Activated CD8-positive, alpha-beta memory T cell treated with anti-CD3 and anti-CD28 coated beads for 36 hours (primary cell): Measurements from ENCODE around the gene CLPSL2. TPM values are rescaled to one million over a fixed set of nuclear protein-coding genes. Genes with fewer than 3 reads are reported as not detected.
"Not testable (repeated sequence)": the region's sequence is repeated elsewhere in the genome, so short reads cannot be mapped to it uniquely, and the experiment has no call there.

Experiments used
- CTCF ChIA-PET: fragments of 350-600 bp; sonication (Branson Sonifier 250); formaldehyde crosslinking; loops from one replicate; lab custom pipeline; 2021; ENCODE audit warnings: antibody characterized with exemption; lab: Charles Lee
- POLR2A ChIA-PET: fragments of 350-600 bp; sonication (Branson Sonifier 250); formaldehyde crosslinking; loops from one replicate; lab custom pipeline; 2021; ENCODE audit warnings: antibody characterized with exemption; lab: Charles Lee
- total RNA-seq, 2 experiments: library from RNA; stranded (reverse); gene quantifications; one replicate each; pipeline ENCODE4 v1.2.3, GENCODE V29; 2021

Gene CLPSL2
- not detected for total RNA-seq

- POLR2A ChIA-PET, result no interaction called here
- CTCF ChIA-PET, result no interaction called here
Measured at GRCh38 chr6:35776364-35777215, at the start of gene CLPSL2. Gene CLPSL2, plus strand, starts transcription at chr6:35776598. Its CDS starts 21 bp downstream, at chr6:35776619.

DNA sequence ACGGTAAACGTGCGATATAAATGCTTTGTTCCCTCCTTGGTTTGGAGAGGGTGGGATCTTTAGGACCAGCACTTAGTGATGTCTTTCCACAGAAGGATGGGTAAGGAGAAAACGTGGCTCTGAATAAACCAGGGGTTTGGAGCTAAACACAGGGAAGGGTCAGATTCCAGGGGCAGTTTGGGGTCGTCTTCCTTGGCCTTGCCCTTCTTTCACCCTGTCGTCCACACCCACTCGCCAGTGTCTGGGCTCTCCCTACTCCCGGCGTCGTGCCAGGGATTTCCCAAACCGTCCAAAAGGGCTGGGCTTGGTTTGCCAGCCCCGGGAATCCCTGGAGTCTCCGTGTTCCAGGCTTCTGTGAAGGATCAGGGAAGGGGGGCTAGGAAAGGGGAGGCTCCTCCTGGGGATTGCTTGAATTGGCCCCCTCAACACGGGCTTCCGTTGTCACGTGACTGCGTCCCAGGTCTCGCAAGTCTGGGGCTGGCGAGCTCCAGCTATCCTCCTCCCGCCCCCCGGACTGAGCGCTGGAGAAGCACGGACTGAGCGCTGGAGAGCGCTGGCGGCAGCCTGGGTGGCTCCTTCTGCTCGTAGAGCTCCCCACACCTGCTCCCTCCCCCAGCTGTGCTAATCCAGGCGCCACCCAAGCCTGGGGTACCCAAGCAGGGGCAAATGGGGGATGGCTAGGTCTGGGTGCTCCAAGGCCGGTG, 49.0 kb upstream of the CLPSL2 start:
- POLR2A ChIA-PET, result interaction anchor here (1.5 to 2.1 kb wide), 3 partner anchors 9 to 126 kb away, joined by 5 to 9 read pairs (median 7); no protein-coding TSS in a partner anchor
- CTCF ChIA-PET, result interaction anchor here (1.4 to 2.1 kb wide), 4 partner anchors 10 to 17 kb away, joined by 4 to 9 read pairs (median 8); partner anchors contain the start of gene ARMC12

GRCh38 chr6:35727935-35728682, 48.3 kb upstream of the CLPSL2 start:
- ChIA-PET POLR2A (interaction anchor here (0.7 to 2.1 kb wide), 4 partner anchors 10 to 126 kb away, joined by 3 to 9 read pairs (median 6); no protein-coding TSS in a partner anchor), CTCF (interaction anchor here (1.2 to 2.1 kb wide), 4 partner anchors 9 to 64 kb away, joined by 3 to 9 read pairs (median 8); partner anchors contain the start of gene ARMC12)

DNA sequence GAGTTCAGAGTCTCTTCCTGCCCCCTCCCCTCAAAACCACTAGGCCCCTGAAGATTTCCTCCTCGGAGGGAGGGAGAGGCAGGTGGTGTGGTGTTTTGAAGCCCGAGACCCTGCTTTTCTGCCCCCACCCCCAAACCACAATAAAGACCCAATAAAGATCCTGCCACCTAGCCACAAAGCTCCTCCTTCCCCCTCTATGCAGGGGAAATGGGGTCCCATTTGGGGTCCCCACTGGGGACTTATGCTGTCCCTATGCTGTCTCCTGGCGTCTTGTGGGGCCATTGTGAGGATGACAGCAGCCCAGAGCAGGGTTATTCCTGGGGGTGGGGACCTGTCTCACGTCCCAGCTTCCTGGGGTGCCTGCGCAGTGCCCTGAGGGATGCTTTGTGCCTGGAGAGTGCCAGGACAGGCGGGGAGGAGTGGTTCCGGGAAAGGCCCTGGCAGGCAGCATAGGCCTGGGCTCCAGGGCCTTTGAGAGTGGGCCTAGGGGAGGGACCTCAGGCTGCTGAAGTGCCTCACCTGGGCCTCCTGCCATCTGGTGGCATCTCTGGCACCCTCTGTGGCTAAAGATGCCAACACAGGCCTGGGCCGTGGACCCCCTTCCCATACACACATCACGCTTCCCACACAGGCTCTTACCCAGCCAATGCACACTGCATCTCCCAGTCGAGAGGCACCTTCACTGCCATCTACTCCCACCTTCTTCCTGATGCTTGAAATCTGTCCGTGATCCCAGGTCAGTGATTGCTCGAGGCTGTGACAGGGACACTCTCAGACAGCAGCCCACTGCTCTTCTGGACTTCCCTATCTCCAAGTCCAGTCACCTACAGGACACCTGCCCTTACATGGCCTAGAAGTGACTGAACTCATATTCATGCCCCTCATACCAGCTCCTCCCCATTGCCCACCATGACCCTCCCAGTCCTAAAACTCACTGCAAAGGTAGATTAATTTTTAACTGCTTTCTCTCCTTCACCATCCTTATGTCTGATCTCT, 47.4 kb upstream of the CLPSL2 start:
- CTCF ChIA-PET, result interaction anchor here (1.2 to 2.1 kb wide), 4 partner anchors 8 to 65 kb away, joined by 3 to 9 read pairs (median 8); partner anchors contain the start of gene ARMC12
- POLR2A ChIA-PET, result interaction anchor here (0.7 to 1.6 kb wide), 3 partner anchors 18 to 127 kb away, joined by 3 to 9 read pairs (median 5); no protein-coding TSS in a partner anchor

DNA sequence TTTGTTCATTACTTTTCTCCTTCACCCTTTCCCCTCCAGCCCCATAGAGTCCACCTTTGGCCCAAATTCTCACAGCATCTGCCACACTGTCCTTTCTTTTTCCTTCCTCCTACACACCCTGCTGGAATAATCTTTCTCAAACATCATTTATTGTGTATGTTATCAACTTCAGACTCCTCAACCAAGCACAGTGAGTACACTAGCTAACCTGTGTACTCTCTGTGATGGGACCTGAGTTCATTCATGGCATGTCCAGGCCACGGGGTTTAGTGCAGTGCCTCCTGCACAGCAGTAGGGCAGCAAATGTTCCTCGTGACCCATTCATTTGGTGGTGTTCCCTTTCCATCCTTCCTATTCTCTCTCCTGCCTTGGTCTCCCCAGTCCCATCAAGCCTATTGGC, 46.7 kb upstream of the CLPSL2 start:
- ChIA-PET CTCF (interaction anchor here (1.4 kb wide), 1 partner anchor 13 kb away, joined by 3 read pairs; no protein-coding TSS in a partner anchor), POLR2A (no interaction called here)

GRCh38 chr6:35730745-35731413, 45.5 kb upstream of the CLPSL2 start:
- ChIA-PET POLR2A (interaction anchor here (0.7 kb wide), 1 partner anchor 61 kb away, joined by 5 read pairs; no protein-coding TSS in a partner anchor), CTCF (interaction anchor here (1.1 to 1.4 kb wide), 2 partner anchors 14 to 43 kb away, joined by 3 read pairs; partner anchors contain the start of gene FKBP5)

- ChIA-PET CTCF (interaction anchor here (1.1 to 1.4 kb wide), 4 partner anchors 15 to 44 kb away, joined by 3 to 4 read pairs (median 4); partner anchors contain the start of gene FKBP5), POLR2A (interaction anchor here (1.2 to 1.4 kb wide), 2 partner anchors 13 to 45 kb away, joined by 3 to 6 read pairs; no protein-coding TSS in a partner anchor)
Measured at GRCh38 chr6:35731414-35731735, 45.0 kb upstream of the CLPSL2 start.

DNA sequence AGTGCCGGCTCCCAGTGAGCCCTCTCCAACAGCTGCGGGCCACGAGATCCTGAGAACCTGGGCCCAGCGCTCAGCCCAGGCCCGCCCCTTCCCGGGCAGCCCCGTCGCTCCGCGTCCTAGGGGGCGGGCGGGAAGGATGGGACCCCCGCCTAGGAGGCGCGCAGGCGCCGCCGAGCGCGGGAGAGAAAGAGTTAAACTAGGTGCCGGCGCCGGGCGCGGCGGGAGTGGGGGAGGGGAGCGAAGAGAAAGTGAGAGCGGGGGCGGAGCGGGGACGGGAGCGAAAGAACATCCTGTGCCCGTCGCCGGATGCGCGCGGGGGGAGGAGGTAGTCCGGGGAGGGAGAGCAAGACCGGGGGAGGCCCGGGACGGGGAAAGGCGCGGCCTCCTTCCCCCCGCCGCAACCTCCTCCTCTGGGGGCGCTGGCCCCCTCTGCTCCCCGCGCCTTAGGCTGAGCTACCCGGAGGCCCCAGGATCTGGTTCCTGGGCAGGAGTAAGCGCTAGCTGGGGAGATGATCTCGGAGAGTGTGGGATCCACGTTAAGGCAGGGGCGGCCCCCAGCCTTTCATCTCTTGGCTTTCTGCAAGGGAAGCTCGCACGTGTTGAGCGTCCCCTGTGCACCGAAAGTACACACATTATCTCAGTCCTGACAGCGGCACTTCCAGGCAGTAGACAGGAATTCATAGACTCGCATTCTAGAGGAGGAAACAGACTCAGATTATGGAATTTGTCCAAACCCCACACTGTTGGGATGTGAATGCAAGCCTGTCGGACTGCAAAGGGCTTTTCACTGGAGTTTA, 44.5 kb upstream of the CLPSL2 start:
- ChIA-PET CTCF (interaction anchor here (0.6 to 1.4 kb wide), 5 partner anchors 21 to 209 kb away, joined by 3 to 4 read pairs (median 3); partner anchors contain the start of gene FKBP5), POLR2A (interaction anchor here (0.5 to 1.4 kb wide), 5 partner anchors 14 to 296 kb away, joined by 3 to 6 read pairs (median 3); no protein-coding TSS in a partner anchor)

DNA sequence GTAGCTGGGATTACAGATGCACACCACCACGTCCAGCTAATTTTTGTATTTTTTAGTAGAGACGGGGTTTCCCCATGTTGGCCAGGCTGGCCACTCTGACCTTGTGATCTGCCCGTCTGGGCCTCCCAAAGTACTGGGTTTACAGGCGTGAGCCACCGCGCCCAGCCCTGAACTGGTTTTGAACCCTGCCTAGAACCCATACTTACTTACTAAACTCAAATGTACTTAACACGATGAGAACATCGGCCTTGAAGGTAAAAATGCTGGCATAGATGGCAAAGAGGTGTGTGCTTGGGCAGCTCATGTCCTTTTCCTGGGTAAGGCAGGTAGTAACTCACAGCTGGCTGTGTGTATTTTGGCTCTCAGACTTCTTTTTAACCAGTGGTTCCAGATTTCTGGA, 42.8 kb upstream of the CLPSL2 start:
- ChIA-PET POLR2A (no interaction called here), CTCF (interaction anchor here (0.9 to 4.4 kb wide), 6 partner anchors 80 to 152 kb away, joined by 3 to 44 read pairs (median 4); no protein-coding TSS in a partner anchor)

DNA sequence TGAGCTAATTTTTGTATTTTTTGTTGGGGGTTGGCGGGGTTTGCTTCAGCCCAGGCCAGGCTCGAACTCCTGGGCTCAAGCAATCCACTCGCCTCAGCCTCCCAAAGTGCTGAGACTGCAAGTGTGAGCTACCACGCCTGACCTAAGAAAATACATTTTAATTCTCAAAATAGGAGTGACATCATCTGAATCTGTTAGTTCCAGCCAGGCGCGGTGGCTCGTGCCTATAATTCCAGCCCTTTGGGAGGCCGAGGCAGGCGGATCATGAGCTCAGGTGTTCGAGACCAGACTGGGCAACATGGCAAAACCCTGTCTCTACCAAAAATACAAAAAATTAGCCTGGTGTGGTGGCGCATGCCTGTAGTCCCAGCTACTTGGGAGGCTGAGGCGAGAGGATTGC, 42.1 kb upstream of the CLPSL2 start:
- CTCF ChIA-PET, result interaction anchor here (0.9 to 4.4 kb wide), 3 partner anchors 133 to 152 kb away, joined by 3 to 44 read pairs (median 4); no protein-coding TSS in a partner anchor
- POLR2A ChIA-PET, result not testable (repeated sequence)

DNA sequence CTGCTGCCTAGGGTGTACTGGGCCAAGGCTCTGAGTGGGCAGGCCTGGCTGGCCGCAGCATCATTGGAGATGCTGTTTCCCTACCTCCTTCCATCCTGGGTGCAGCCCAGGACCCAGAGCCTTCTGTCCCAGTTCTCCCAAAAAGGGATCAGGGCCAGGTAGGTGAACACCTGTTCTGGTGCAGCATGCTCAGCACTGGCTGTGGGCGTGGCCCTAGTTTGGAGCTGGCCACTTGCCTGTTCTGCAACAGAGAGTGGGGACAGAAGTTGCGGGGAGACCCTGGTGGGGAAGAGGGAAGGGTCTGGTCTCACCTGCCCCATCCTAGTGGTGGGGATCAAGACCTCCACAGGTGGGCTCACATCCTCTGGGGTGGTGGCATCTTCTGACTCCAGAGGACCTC, 40.9 kb upstream of the CLPSL2 start:
- ChIA-PET POLR2A (no interaction called here), CTCF (interaction anchor here (0.8 to 4.4 kb wide), 16 partner anchors 11 to 214 kb away, joined by 3 to 96 read pairs (median 12); no protein-coding TSS in a partner anchor)

DNA sequence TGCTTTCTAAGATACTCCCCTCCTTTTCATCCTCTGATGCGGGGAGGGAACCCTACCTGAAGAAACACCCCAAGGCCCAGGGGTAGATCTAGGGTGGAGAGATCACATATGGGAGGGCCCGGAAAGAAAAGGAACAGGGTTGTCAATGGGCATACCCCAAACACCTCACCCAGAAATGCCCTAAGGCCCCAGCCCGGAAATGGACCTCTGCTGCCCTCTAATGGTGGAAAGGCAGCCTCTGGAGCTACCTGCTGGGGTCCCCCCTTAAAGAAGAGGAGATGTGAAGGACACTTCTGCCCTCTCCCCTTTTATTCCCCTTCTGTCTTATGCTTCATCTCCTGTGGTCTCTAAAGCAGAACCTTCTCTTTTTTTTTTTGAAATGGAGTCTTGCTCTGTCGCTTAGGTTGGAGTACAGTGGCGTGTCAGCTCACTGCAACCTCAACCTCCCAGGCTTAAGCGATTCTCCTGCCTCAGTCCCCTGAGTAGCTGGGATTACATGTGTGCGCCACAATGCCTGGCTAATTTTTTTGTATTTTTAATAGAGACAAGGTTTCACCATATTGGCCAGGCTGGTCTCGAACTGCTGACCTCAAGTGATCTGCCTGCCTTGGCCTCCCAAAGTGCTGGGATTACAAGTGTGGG, 40.0 kb upstream of the CLPSL2 start:
- CTCF ChIA-PET, result interaction anchor here (0.7 to 4.4 kb wide), 42 partner anchors 8 to 440 kb away, joined by 3 to 96 read pairs (median 5); partner anchors contain the start of gene FKBP5
- POLR2A ChIA-PET, result no interaction called here

DNA sequence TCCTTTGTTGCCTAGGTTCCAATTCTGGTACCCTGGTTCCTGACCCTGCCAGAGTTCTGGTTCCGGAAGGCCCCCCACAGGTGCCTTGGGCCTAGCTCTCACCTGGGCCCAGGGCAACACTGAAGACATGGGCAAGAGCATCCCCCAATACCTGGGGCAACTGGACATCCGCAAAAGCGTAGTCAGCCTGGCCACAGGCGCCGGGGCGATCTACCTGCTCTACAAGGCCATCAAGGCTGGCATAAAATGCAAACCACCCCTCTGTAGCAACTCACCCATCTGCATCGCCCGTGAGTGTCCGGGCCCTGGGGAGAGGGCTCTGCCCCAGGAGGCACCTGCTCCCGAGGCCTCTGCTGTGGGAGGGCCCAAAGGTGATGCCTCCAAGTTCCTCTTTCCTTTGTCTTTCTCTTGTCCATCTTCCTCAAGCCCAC, 39.4 kb upstream of the CLPSL2 start, which contains the start of gene ARMC12:
ARMC12 (plus strand) TSS at position 51 of the 431 bp plus-strand sequence; CDS start at position 128, 77 bp downstream.
- POLR2A ChIA-PET, result no interaction called here
- CTCF ChIA-PET, result interaction anchor here (0.5 to 4.4 kb wide), 49 partner anchors 9 to 441 kb away, joined by 3 to 96 read pairs (median 4); partner anchors contain the start of gene FKBP5

- ChIA-PET POLR2A (no interaction called here), CTCF (interaction anchor here (0.5 to 4.4 kb wide), 40 partner anchors 10 to 442 kb away, joined by 3 to 96 read pairs (median 5); partner anchors contain the start of gene FKBP5)
Measured at GRCh38 chr6:35737413-35738211, 38.8 kb upstream of the CLPSL2 start.
